ENCODE results near the gene CYLD.

Gene CYLD

DNA sequence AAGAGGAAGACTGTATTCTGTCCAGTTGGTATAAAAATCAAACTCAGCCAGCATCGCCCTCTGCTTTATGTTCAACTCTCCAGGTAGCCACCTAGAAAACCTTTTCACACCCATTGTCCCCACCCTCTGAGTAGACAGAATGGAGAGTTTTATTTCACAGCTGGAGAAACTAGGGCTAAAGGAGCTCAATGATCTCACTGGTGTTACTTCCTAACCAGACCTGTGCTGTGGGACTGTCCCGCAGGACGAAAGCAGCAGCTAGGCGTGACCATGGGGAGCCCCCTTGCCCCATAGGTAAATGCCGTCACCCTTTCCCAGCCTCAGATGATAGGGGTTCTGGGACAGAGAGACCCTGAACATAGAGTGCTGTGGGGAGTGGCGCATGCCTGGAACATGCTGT lies 67.7 kb downstream of the CYLD start:
- no peak for TF ChIP-seq EZH2 (IDR thresholded peaks at IDR 0.05; ENCODE audit: borderline replicate concordance, low read depth, low read length, severe bottlenecking)
- TF ChIP-seq, protein P1, sequence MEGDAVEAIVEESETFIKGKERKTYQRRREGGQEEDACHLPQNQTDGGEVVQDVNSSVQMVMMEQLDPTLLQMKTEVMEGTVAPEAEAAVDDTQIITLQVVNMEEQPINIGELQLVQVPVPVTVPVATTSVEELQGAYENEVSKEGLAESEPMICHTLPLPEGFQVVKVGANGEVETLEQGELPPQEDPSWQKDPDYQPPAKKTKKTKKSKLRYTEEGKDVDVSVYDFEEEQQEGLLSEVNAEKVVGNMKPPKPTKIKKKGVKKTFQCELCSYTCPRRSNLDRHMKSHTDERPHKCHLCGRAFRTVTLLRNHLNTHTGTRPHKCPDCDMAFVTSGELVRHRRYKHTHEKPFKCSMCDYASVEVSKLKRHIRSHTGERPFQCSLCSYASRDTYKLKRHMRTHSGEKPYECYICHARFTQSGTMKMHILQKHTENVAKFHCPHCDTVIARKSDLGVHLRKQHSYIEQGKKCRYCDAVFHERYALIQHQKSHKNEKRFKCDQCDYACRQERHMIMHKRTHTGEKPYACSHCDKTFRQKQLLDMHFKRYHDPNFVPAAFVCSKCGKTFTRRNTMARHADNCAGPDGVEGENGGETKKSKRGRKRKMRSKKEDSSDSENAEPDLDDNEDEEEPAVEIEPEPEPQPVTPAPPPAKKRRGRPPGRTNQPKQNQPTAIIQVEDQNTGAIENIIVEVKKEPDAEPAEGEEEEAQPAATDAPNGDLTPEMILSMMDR (IDR thresholded peaks at IDR 0.05; ENCODE audit: borderline replicate concordance, extremely low read depth, low read length, poor library complexity, severe bottlenecking): no peak
- no peak for ATAC-seq (ENCODE audit: insufficient read depth, low read depth)
- no peak for DNase-seq
- Histone ChIP-seq H3K27ac (ENCODE audit: low read length) (no peak overlapping the region), H3K4me2 (ENCODE audit: insufficient read depth, low read length) (no peak overlapping the region), H3K9me3 (ENCODE audit: insufficient read depth, low read length, severe bottlenecking) (no peaks in the 10 kb centered on the region), H3K4me1 (ENCODE audit: insufficient read depth, low read length) (peaks cover 14% of the 10 kb centered on the region), H3K9ac (ENCODE audit: low read depth, low read length) (no peak overlapping the region), H3K79me2 (ENCODE audit: insufficient read depth, low read length) (no peaks in the 10 kb centered on the region), H2AFZ (ENCODE audit: low read depth, low read length) (no peak overlapping the region), H3K4me3 (ENCODE audit: low read depth in 1 of 2, low read length in 2 of 2) (no peak overlapping the region), H4K20me1 (ENCODE audit: insufficient read depth, low read length) (no peaks in the 10 kb centered on the region), H3K27me3 (ENCODE audit: insufficient read depth, low read length, poor library complexity) (no peaks in the 10 kb centered on the region), H3K36me3 (ENCODE audit: insufficient read depth, low read length) (no peaks in the 10 kb centered on the region)

- Histone ChIP-seq H3K9ac (ENCODE audit: low read depth, low read length) (no peak overlapping the region), H4K20me1 (ENCODE audit: insufficient read depth, low read length) (no peaks in the 10 kb centered on the region), H3K79me2 (ENCODE audit: insufficient read depth, low read length) (no peaks in the 10 kb centered on the region), H3K9me3 (ENCODE audit: insufficient read depth, low read length, severe bottlenecking) (no peaks in the 10 kb centered on the region), H3K4me2 (ENCODE audit: insufficient read depth, low read length) (no peak overlapping the region), H3K4me1 (ENCODE audit: insufficient read depth, low read length) (peaks cover 14% of the 10 kb centered on the region), H3K27me3 (ENCODE audit: insufficient read depth, low read length, poor library complexity) (peaks cover 4% of the 10 kb centered on the region), H3K4me3 (ENCODE audit: low read depth in 1 of 2, low read length in 2 of 2) (no peak overlapping the region), H3K36me3 (ENCODE audit: insufficient read depth, low read length) (no peaks in the 10 kb centered on the region), H2AFZ (ENCODE audit: low read depth, low read length) (no peak overlapping the region), H3K27ac (ENCODE audit: low read length) (no peak overlapping the region)
- DNase-seq (no peak), ATAC-seq (ENCODE audit: insufficient read depth, low read depth) (no peak)
- TF ChIP-seq, protein P1 (IDR thresholded peaks at IDR 0.05; ENCODE audit: borderline replicate concordance, extremely low read depth, low read length, poor library complexity, severe bottlenecking): no peak
- TF ChIP-seq EZH2 (IDR thresholded peaks at IDR 0.05; ENCODE audit: borderline replicate concordance, low read depth, low read length, severe bottlenecking): no peak
Observed at GRCh38 chr16:50810241-50810965, 68.5 kb downstream of the CYLD start.

GRCh38 chr16:50812046-50812445 lies 70.2 kb downstream of the CYLD start:
- H3K27me3 ChIP-seq (ENCODE audit: insufficient read depth, low read length, poor library complexity): peaks cover 5% of the 10 kb centered on the region
- ATAC-seq (ENCODE audit: insufficient read depth, low read depth): no peak
- no peaks in the 10 kb centered on the region for H3K79me2 ChIP-seq (ENCODE audit: insufficient read depth, low read length)
- DNase-seq: no peak
- no peaks in the 10 kb centered on the region for H3K9me3 ChIP-seq (ENCODE audit: insufficient read depth, low read length, severe bottlenecking)
- no peak overlapping the region for H3K9ac ChIP-seq (ENCODE audit: low read depth, low read length)
- H3K4me1 ChIP-seq (ENCODE audit: insufficient read depth, low read length): no peaks in the 10 kb centered on the region
- no peak overlapping the region for H2AFZ ChIP-seq (ENCODE audit: low read depth, low read length)
- H3K4me2 ChIP-seq (ENCODE audit: insufficient read depth, low read length): no peak overlapping the region
- TF ChIP-seq, protein P1 (IDR thresholded peaks at IDR 0.05; ENCODE audit: borderline replicate concordance, extremely low read depth, low read length, poor library complexity, severe bottlenecking): no peak
- no peak for TF ChIP-seq EZH2 (IDR thresholded peaks at IDR 0.05; ENCODE audit: borderline replicate concordance, low read depth, low read length, severe bottlenecking)
- H3K4me3 ChIP-seq (ENCODE audit: low read depth in 1 of 2, low read length in 2 of 2): no peak overlapping the region
- H3K27ac ChIP-seq (ENCODE audit: low read length): no peak overlapping the region
- no peaks in the 10 kb centered on the region for H3K36me3 ChIP-seq (ENCODE audit: insufficient read depth, low read length)
- no peaks in the 10 kb centered on the region for H4K20me1 ChIP-seq (ENCODE audit: insufficient read depth, low read length)
